Measurements from ENCODE around the gene EZH2. TPM values are rescaled to one million over a fixed set of nuclear protein-coding genes. Genes with fewer than 3 reads are reported as not detected.

Gene EZH2
- total RNA-seq, 2 experiments from 2014 or later, result 45.5 to 72.2 TPM

DNA sequence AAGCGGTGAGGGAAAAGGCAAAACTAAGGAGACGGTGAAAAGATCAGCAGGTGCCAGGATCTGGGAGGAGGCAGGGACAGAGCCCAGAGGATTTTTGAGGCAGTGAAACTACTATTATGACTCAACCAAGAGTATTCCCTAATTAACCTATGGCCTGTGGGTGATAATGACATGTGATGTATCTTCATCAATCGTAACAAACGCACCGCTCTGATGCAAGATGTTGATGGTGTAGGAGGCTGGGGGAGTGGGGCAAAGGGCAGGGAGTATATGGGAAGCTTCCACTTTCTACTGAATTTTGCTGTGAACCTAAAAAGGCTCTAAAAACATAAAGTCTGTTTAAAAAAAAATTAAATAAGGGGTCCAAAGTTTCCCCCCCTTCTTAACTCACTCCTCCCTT is 25.5 kb upstream of the EZH2 start:
- ChIA-PET POLR2A (no interaction called here), CTCF (ENCODE audit: unreplicated experiment) (no interaction called here)
- no peaks in the 10 kb centered on the region for H3K36me3 ChIP-seq (ENCODE audit: insufficient read depth, low read length)
- H2AFZ ChIP-seq (ENCODE audit: low read length), result no peak overlapping the region
- H3K4me1 ChIP-seq (ENCODE audit: insufficient read depth, low read length, poor library complexity, severe bottlenecking), result peaks cover 21% of the 10 kb centered on the region
- H3K4me2 ChIP-seq (ENCODE audit: low read length), result no peak overlapping the region
- H3K9me2 ChIP-seq (ENCODE audit: insufficient read depth, low read length), result no peaks in the 10 kb centered on the region
- no peak overlapping the region for H3K4me3 ChIP-seq (ENCODE audit: low read depth, low read length, poor library complexity, severe bottlenecking)
- TF ChIP-seq, protein P1, sequence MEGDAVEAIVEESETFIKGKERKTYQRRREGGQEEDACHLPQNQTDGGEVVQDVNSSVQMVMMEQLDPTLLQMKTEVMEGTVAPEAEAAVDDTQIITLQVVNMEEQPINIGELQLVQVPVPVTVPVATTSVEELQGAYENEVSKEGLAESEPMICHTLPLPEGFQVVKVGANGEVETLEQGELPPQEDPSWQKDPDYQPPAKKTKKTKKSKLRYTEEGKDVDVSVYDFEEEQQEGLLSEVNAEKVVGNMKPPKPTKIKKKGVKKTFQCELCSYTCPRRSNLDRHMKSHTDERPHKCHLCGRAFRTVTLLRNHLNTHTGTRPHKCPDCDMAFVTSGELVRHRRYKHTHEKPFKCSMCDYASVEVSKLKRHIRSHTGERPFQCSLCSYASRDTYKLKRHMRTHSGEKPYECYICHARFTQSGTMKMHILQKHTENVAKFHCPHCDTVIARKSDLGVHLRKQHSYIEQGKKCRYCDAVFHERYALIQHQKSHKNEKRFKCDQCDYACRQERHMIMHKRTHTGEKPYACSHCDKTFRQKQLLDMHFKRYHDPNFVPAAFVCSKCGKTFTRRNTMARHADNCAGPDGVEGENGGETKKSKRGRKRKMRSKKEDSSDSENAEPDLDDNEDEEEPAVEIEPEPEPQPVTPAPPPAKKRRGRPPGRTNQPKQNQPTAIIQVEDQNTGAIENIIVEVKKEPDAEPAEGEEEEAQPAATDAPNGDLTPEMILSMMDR (conservative IDR thresholded peaks at IDR 0.05; ENCODE audit: low read length), result no peak
- no peak for TF ChIP-seq EZH2phosphoT487 (IDR thresholded peaks at IDR 0.05; ENCODE audit: borderline replicate concordance, low read depth, low read length)
- DNase-seq (ENCODE audit: low spot score), result no peak
- H3K79me2 ChIP-seq (ENCODE audit: insufficient read depth, low read depth, low read length), result no peaks in the 10 kb centered on the region
- no TSS peak for BruUV-seq (replicated peaks)
- no peaks in the 10 kb centered on the region for H4K20me1 ChIP-seq (ENCODE audit: insufficient read depth, low read length)
- no peak overlapping the region for H3K27ac ChIP-seq (ENCODE audit: low read depth, low read length, poor library complexity, severe bottlenecking)
- H3K9me3 ChIP-seq (ENCODE audit: low read length), result no peaks in the 10 kb centered on the region
- intact Hi-C loops (cut with micrococcal nuclease; ENCODE audit: unreplicated experiment), result no loop called here

DNA sequence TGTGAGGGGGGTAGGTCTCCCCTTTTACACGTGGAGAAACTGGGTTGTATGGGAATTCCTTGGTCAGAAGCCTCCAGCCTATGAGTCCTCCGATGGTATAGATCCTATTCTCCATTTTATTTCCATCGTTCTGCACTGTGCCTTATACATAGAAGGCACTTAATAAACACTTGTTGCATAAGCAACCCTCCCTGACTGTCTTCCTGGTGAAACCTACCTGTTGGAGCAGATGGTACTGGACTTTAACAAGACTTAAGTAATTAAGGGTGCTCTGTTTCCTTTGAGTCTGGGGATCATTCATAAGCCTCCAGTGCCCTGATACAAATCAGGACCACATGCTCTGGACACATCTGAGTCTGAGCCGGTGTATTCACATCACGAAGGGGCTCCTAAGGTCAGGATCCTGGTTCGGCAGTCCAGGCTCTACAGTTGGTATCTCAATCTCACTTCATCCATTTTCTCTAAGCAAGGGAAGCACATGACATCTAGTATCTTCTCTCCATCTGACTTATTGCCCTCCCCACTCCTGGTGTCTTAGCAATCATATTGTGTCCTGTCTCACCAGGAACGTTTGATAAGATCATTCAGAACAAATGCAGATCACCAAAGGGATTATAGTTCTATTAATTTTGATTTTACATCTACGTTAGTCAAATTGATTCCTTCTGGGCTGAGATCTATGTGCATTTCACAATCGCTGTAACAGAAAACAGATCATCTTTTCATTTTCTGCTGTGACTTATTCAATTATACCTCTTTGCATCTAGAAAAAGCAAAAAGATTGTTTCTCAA is 22.8 kb upstream of the EZH2 start:
- Histone ChIP-seq H3K79me2 (ENCODE audit: insufficient read depth, low read depth, low read length) (no peaks in the 10 kb centered on the region), H3K27ac (ENCODE audit: low read depth, low read length, poor library complexity, severe bottlenecking) (no peak overlapping the region), H3K4me2 (ENCODE audit: low read length) (no peak overlapping the region), H3K4me1 (ENCODE audit: insufficient read depth, low read length, poor library complexity, severe bottlenecking) (no peaks in the 10 kb centered on the region), H3K9me3 (ENCODE audit: low read length) (no peaks in the 10 kb centered on the region), H2AFZ (ENCODE audit: low read length) (no peak overlapping the region), H3K9me2 (ENCODE audit: insufficient read depth, low read length) (no peaks in the 10 kb centered on the region), H3K36me3 (ENCODE audit: insufficient read depth, low read length) (no peaks in the 10 kb centered on the region), H3K4me3 (ENCODE audit: low read depth, low read length, poor library complexity, severe bottlenecking) (no peak overlapping the region), H4K20me1 (ENCODE audit: insufficient read depth, low read length) (no peaks in the 10 kb centered on the region)
- no peak for DNase-seq (ENCODE audit: low spot score)
- intact Hi-C loops (cut with micrococcal nuclease; ENCODE audit: unreplicated experiment), result no loop called here
- TF ChIP-seq, protein P1 (conservative IDR thresholded peaks at IDR 0.05; ENCODE audit: low read length), result no peak
- TF ChIP-seq EZH2phosphoT487 (IDR thresholded peaks at IDR 0.05; ENCODE audit: borderline replicate concordance, low read depth, low read length), result no peak
- POLR2A ChIA-PET, result interaction anchor here (0.6 kb wide), 1 partner anchor 46 kb away, joined by 5 read pairs; no protein-coding TSS in a partner anchor
- no TSS peak for BruUV-seq (replicated peaks)
- CTCF ChIA-PET (ENCODE audit: unreplicated experiment), result no interaction called here

DNA sequence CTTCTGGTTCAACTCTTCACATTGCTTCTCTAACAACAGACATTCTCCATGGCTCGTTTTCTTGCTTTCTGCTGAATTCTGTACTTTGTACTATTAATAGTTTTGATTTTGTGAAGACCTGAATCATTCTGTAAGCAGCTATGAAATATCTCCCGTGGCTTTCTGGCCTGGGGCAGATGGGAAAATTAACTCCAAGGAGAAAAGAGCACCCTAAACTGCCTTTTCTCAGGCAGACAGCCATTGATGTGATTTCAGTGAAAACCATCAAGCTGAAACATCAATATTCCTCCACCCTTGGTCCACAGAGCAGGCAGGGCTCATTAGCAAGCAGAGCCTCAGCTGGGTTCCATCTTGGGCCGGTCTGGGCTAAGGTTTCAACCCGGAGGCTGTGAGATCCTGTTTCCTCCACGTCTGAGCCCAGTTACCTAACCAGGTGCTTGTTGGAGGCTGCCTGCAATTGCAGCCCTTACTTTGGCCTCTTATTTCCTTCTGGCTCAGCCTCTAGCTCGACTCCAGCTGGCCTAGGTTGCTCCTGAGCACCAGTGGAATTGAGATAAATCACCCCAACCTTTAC is 21.1 kb upstream of the EZH2 start:
- DNase-seq (ENCODE audit: low spot score), result no peak
- H3K36me3 ChIP-seq (ENCODE audit: insufficient read depth, low read length), result no peaks in the 10 kb centered on the region
- intact Hi-C loops (cut with micrococcal nuclease; ENCODE audit: unreplicated experiment), result no loop called here
- H3K79me2 ChIP-seq (ENCODE audit: insufficient read depth, low read depth, low read length), result no peaks in the 10 kb centered on the region
- CTCF ChIA-PET (ENCODE audit: unreplicated experiment), result no interaction called here
- no TSS peak for BruUV-seq (replicated peaks)
- POLR2A ChIA-PET, result interaction anchor here (0.5 to 1.0 kb wide), 2 partner anchors 22 to 358 kb away, joined by 4 read pairs; no protein-coding TSS in a partner anchor
- H3K4me3 ChIP-seq (ENCODE audit: low read depth, low read length, poor library complexity, severe bottlenecking), result no peak overlapping the region
- H3K9me3 ChIP-seq (ENCODE audit: low read length), result no peaks in the 10 kb centered on the region
- H3K4me1 ChIP-seq (ENCODE audit: insufficient read depth, low read length, poor library complexity, severe bottlenecking), result no peaks in the 10 kb centered on the region
- H4K20me1 ChIP-seq (ENCODE audit: insufficient read depth, low read length), result no peaks in the 10 kb centered on the region
- no peaks in the 10 kb centered on the region for H3K9me2 ChIP-seq (ENCODE audit: insufficient read depth, low read length)
- H3K4me2 ChIP-seq (ENCODE audit: low read length), result no peak overlapping the region
- H3K27ac ChIP-seq (ENCODE audit: low read depth, low read length, poor library complexity, severe bottlenecking), result no peak overlapping the region
- no peak for TF ChIP-seq EZH2phosphoT487 (IDR thresholded peaks at IDR 0.05; ENCODE audit: borderline replicate concordance, low read depth, low read length)
- TF ChIP-seq, protein P1 (conservative IDR thresholded peaks at IDR 0.05; ENCODE audit: low read length), result no peak
- no peak overlapping the region for H2AFZ ChIP-seq (ENCODE audit: low read length)

Measured in OCI-LY7 (cell line).